Measurements from ENCODE around the gene SPTBN5. TPM values are rescaled to one million over a fixed set of nuclear protein-coding genes. Genes with fewer than 3 reads are reported as not detected.

SPTBN5 gene
- total RNA-seq, 1 donor from 2014 or later: 2.1 TPM

DNA sequence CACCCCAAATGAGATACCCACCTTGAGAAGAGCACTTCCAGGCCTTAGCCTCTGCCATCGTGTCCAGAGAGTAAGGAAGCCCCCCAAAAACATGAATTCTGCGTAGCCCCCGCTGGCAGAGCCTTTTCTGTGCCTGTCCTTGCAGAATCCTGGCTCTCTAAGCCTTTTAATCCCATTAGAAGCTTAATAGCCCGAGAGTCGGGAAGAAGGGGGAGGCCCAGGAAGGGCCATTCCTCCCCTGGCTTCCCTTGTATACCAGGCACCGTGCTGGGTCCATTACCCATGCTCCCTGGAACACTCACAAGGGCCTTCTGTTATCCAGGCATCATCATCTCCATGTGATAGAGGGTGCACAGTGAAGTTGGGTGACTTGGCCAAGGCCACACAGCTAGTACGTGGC is 7.1 kb downstream of the SPTBN5 start:
- peaks cover 13% of the 10 kb centered on the region for H3K4me1 ChIP-seq
- intact Hi-C loops (cut with DNase I): no loop called here
- ATAC-seq (no peak), DNase-seq (no peak)
- H3K36me3 ChIP-seq: no peaks in the 10 kb centered on the region
- TF ChIP-seq, protein P1, sequence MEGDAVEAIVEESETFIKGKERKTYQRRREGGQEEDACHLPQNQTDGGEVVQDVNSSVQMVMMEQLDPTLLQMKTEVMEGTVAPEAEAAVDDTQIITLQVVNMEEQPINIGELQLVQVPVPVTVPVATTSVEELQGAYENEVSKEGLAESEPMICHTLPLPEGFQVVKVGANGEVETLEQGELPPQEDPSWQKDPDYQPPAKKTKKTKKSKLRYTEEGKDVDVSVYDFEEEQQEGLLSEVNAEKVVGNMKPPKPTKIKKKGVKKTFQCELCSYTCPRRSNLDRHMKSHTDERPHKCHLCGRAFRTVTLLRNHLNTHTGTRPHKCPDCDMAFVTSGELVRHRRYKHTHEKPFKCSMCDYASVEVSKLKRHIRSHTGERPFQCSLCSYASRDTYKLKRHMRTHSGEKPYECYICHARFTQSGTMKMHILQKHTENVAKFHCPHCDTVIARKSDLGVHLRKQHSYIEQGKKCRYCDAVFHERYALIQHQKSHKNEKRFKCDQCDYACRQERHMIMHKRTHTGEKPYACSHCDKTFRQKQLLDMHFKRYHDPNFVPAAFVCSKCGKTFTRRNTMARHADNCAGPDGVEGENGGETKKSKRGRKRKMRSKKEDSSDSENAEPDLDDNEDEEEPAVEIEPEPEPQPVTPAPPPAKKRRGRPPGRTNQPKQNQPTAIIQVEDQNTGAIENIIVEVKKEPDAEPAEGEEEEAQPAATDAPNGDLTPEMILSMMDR (IDR thresholded peaks at IDR 0.05): no peak
- no peaks in the 10 kb centered on the region for H3K27me3 ChIP-seq (ENCODE audit: low read depth)
- H3K4me3 ChIP-seq: no peak overlapping the region
- no peak overlapping the region for H3K27ac ChIP-seq
- H3K9me3 ChIP-seq: no peaks in the 10 kb centered on the region

GRCh38 chr15:41885841-41886240 is 8.0 kb downstream of the SPTBN5 start:
- H3K4me1 ChIP-seq: peaks cover 17% of the 10 kb centered on the region
- no peaks in the 10 kb centered on the region for H3K9me3 ChIP-seq
- no peaks in the 10 kb centered on the region for H3K36me3 ChIP-seq
- intact Hi-C loops (cut with DNase I): no loop called here
- peaks cover 2% of the 10 kb centered on the region for H3K27me3 ChIP-seq (ENCODE audit: low read depth)
- H3K4me3 ChIP-seq: no peak overlapping the region
- DNase-seq: no peak
- no peak for ATAC-seq
- TF ChIP-seq, protein P1 (IDR thresholded peaks at IDR 0.05): no peak
- no peak overlapping the region for H3K27ac ChIP-seq

DNA sequence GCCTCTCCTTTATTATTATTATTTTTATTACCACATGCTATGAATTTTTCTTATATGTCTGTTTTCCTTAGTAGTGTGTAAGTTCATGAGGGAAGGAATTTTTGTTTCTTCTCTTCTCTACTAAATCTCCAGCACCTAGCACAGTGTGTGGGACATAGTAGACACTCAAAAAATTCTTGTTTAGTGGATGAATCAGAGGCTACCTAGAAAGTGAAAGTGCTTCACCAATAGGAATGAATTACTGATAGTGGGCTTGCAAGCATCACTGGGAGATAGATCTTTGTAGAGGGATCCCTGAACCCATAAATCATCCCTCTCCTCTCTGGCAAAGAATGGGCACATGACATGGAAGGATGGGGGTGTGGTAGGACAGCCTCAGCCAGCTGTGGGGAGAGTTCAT is 8.5 kb downstream of the SPTBN5 start:
- ATAC-seq (no peak), DNase-seq (no peak)
- H3K4me1 ChIP-seq: peaks cover 17% of the 10 kb centered on the region
- H3K36me3 ChIP-seq: no peaks in the 10 kb centered on the region
- H3K27me3 ChIP-seq (ENCODE audit: low read depth): peaks cover 7% of the 10 kb centered on the region
- intact Hi-C loops (cut with DNase I): no loop called here
- TF ChIP-seq, protein P1 (IDR thresholded peaks at IDR 0.05): no peak
- H3K27ac ChIP-seq: no peak overlapping the region
- H3K9me3 ChIP-seq: no peaks in the 10 kb centered on the region
- no peak overlapping the region for H3K4me3 ChIP-seq

- intact Hi-C loops (cut with DNase I): no loop called here
- TF ChIP-seq, protein P1 (IDR thresholded peaks at IDR 0.05): no peak
- peaks cover 17% of the 10 kb centered on the region for H3K4me1 ChIP-seq
- peaks cover 10% of the 10 kb centered on the region for H3K27me3 ChIP-seq (ENCODE audit: low read depth)
- no peak overlapping the region for H3K4me3 ChIP-seq
- H3K27ac ChIP-seq: no peak overlapping the region
- no peaks in the 10 kb centered on the region for H3K36me3 ChIP-seq
- no peak for DNase-seq
- H3K9me3 ChIP-seq: no peaks in the 10 kb centered on the region
- no peak for ATAC-seq
These were observed 9.4 kb downstream of the SPTBN5 start for GRCh38 chr15:41884458-41884857.

DNA sequence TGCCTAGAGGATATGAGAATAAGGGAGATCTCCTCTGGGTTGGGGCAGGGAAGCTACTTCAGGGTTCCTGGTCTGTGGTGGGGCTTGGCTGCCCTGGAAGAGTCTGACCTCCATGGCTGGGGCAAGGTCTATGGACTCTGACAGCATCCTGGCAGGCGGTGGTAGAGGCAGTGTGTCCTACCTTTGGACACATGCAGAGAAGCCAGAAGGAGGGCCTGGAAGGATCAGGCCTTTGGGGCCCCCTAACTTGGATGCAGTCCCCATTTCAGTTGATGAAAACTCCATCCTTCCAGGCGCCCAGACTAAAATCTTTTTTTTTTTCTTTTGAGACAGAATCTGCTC is 10.4 kb downstream of the SPTBN5 start:
- Histone ChIP-seq H3K4me1 (peaks cover 17% of the 10 kb centered on the region), H3K36me3 (no peaks in the 10 kb centered on the region), H3K4me3 (no peak overlapping the region), H3K27me3 (ENCODE audit: low read depth) (peaks cover 10% of the 10 kb centered on the region), H3K27ac (no peak overlapping the region), H3K9me3 (no peaks in the 10 kb centered on the region)
- TF ChIP-seq, protein P1 (IDR thresholded peaks at IDR 0.05): no peak
- DNase-seq (no peak), ATAC-seq (no peak)
- intact Hi-C loops (cut with DNase I): no loop called here

Data from lower lobe of right lung (tissue), 2 donors.